H1 (cell line): ENCODE data around the gene DDI2. TPM values are rescaled to one million over a fixed set of nuclear protein-coding genes. Genes with fewer than 3 reads are reported as not detected.

Experiments used
- HDAC6 ChIP-seq: IDR thresholded peaks from one replicate; pipeline ENCODE4 v1.7.1; 2012; ENCODE audit warnings: low read depth, mild to moderate bottlenecking, inconsistent platforms, low read length, moderate library complexity
- PHF8 ChIP-seq: fragments of 200-600 bp; sonication (generic); conservative IDR thresholded peaks from 2 replicates; pipeline ENCODE4 v1.7.1; 2012; ENCODE audit warnings: low read depth, mild to moderate bottlenecking, inconsistent platforms, low read length, moderate library complexity
- SAP30 ChIP-seq: fragments of 300-600 bp; sonication (generic); IDR thresholded peaks from 2 replicates; pipeline ENCODE4 v1.7.1; 2012; ENCODE audit warnings: low read length, moderate library complexity, mild to moderate bottlenecking, inconsistent platforms; ENCODE audit not compliant: insufficient read depth, insufficient replicate concordance
- polyA plus RNA-seq, 7 experiments: library from polyadenylated mRNA; depleted of rRNA in 3 of 7; stranded (reverse) in 5 of 7; unstranded in 2 of 7; fragments of >200 nt in 5 of 7; fragments of 200-250 nt in 2 of 7; gene quantifications; 1 replicate in 5 of 7; 2 replicates in 1 of 7; 4 replicates in 1 of 7; pipeline versions ENCODE4 v1.2.1 to v1.2.3, GENCODE V29; 2011 to 2013; ENCODE audit warnings: missing spikeins in 2 of 7, mixed read lengths in 2 of 7
- total RNA-seq: library from RNA; stranded (reverse); fragmentation: NEBNext Ultra II Directional; extraction: Animal tissue kit (Norgen Biotek cat#: 25700); gene quantifications from 2 replicates; pipeline ENCODE4 v1.2.1, GENCODE V29; 2021
- TF ChIP-seq, protein P1 (sequence below): fragments of 300-600 bp; sonication (generic); IDR thresholded peaks from 2 replicates; pipeline ENCODE4 v1.7.1; 2012; ENCODE audit warnings: low read length, moderate library complexity, mild to moderate bottlenecking, inconsistent platforms; ENCODE audit not compliant: insufficient replicate concordance

Gene DDI2
- total and polyA plus RNA-seq, 2 of the 8 experiments (the other 6 are each of a cell fraction or from before 2014, with no cell fraction given), result 7.7 to 38.3 TPM

- TF ChIP-seq, protein P1, sequence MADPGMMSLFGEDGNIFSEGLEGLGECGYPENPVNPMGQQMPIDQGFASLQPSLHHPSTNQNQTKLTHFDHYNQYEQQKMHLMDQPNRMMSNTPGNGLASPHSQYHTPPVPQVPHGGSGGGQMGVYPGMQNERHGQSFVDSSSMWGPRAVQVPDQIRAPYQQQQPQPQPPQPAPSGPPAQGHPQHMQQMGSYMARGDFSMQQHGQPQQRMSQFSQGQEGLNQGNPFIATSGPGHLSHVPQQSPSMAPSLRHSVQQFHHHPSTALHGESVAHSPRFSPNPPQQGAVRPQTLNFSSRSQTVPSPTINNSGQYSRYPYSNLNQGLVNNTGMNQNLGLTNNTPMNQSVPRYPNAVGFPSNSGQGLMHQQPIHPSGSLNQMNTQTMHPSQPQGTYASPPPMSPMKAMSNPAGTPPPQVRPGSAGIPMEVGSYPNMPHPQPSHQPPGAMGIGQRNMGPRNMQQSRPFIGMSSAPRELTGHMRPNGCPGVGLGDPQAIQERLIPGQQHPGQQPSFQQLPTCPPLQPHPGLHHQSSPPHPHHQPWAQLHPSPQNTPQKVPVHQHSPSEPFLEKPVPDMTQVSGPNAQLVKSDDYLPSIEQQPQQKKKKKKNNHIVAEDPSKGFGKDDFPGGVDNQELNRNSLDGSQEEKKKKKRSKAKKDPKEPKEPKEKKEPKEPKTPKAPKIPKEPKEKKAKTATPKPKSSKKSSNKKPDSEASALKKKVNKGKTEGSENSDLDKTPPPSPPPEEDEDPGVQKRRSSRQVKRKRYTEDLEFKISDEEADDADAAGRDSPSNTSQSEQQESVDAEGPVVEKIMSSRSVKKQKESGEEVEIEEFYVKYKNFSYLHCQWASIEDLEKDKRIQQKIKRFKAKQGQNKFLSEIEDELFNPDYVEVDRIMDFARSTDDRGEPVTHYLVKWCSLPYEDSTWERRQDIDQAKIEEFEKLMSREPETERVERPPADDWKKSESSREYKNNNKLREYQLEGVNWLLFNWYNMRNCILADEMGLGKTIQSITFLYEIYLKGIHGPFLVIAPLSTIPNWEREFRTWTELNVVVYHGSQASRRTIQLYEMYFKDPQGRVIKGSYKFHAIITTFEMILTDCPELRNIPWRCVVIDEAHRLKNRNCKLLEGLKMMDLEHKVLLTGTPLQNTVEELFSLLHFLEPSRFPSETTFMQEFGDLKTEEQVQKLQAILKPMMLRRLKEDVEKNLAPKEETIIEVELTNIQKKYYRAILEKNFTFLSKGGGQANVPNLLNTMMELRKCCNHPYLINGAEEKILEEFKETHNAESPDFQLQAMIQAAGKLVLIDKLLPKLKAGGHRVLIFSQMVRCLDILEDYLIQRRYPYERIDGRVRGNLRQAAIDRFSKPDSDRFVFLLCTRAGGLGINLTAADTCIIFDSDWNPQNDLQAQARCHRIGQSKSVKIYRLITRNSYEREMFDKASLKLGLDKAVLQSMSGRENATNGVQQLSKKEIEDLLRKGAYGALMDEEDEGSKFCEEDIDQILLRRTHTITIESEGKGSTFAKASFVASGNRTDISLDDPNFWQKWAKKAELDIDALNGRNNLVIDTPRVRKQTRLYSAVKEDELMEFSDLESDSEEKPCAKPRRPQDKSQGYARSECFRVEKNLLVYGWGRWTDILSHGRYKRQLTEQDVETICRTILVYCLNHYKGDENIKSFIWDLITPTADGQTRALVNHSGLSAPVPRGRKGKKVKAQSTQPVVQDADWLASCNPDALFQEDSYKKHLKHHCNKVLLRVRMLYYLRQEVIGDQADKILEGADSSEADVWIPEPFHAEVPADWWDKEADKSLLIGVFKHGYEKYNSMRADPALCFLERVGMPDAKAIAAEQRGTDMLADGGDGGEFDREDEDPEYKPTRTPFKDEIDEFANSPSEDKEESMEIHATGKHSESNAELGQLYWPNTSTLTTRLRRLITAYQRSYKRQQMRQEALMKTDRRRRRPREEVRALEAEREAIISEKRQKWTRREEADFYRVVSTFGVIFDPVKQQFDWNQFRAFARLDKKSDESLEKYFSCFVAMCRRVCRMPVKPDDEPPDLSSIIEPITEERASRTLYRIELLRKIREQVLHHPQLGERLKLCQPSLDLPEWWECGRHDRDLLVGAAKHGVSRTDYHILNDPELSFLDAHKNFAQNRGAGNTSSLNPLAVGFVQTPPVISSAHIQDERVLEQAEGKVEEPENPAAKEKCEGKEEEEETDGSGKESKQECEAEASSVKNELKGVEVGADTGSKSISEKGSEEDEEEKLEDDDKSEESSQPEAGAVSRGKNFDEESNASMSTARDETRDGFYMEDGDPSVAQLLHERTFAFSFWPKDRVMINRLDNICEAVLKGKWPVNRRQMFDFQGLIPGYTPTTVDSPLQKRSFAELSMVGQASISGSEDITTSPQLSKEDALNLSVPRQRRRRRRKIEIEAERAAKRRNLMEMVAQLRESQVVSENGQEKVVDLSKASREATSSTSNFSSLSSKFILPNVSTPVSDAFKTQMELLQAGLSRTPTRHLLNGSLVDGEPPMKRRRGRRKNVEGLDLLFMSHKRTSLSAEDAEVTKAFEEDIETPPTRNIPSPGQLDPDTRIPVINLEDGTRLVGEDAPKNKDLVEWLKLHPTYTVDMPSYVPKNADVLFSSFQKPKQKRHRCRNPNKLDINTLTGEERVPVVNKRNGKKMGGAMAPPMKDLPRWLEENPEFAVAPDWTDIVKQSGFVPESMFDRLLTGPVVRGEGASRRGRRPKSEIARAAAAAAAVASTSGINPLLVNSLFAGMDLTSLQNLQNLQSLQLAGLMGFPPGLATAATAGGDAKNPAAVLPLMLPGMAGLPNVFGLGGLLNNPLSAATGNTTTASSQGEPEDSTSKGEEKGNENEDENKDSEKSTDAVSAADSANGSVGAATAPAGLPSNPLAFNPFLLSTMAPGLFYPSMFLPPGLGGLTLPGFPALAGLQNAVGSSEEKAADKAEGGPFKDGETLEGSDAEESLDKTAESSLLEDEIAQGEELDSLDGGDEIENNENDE, result no peak
- no peak for TF ChIP-seq HDAC6
- TF ChIP-seq PHF8, result no peak
- TF ChIP-seq SAP30, result no peak
- TF ChIP-seq, all 59 proteins: peak for 0
Measured at GRCh38 chr1:15633756-15634420, 16.6 kb downstream of the DDI2 start (continued).
